PC-9 (cell line): ENCODE measurements around the gene NMRK2. TPM values are rescaled to one million over a fixed set of nuclear protein-coding genes. Genes with fewer than 3 reads are reported as not detected.

Experiments
- BruUV-seq: library from RNA; stranded (reverse); fragments of 400-500 nt; replicated peaks from 2 replicates; lab custom pipeline; 2021; lab: Mats Ljungman, UMichigan
- CTCF ChIA-PET: fragments of 300-600 bp; sonication (Branson Sonifier 250); formaldehyde crosslinking; loops from one replicate; lab custom pipeline; 2022; ENCODE audit warnings: antibody characterized with exemption; lab: Charles Lee
- POLR2A ChIA-PET: fragments of 300-600 bp; sonication (Branson Sonifier 250); formaldehyde crosslinking; loops from one replicate; lab custom pipeline; 2022; ENCODE audit warnings: antibody characterized with exemption; ENCODE audit not compliant: unreplicated experiment; lab: Charles Lee
- DNase-seq, 2 experiments: peaks; one replicate each; pipeline versions ENCODE4 v3.0.0 to v3.0.0-alpha.2; 2015 to 2022; ENCODE audit warnings: mixed read lengths in 1 of 2
- H2AFZ ChIP-seq: fragments of 200-600 bp; sonication (generic); 2 replicates; pipeline ENCODE4 v1.8.1; 2017; ENCODE audit warnings: antibody characterized with exemption
- H3F3A ChIP-seq: fragments of 200-600 bp; sonication (generic); 2 replicates; pipeline ENCODE4 v1.8.1; 2017; ENCODE audit warnings: antibody characterized with exemption, mild to moderate bottlenecking, low read depth; ENCODE audit not compliant: insufficient read depth
- H3K27ac ChIP-seq: fragments of 200-600 bp; sonication (generic); 2 replicates; pipeline ENCODE4 v1.6.1; 2016; ENCODE audit warnings: mixed run types
- H3K27me3 ChIP-seq: fragments of 200-600 bp; sonication (generic); 2 replicates; pipeline ENCODE4 v1.6.1; 2016; ENCODE audit warnings: low read depth, mixed run types; ENCODE audit not compliant: insufficient read depth
- H3K36me3 ChIP-seq: fragments of 200-600 bp; sonication (generic); 2 replicates; pipeline ENCODE4 v1.6.1; 2016; ENCODE audit warnings: low read depth, mixed run types
- H3K4me1 ChIP-seq: fragments of 200-600 bp; sonication (generic); replicated peaks from 2 replicates; pipeline ENCODE4 v1.6.1; 2016; ENCODE audit warnings: mixed run types; ENCODE audit not compliant: insufficient read depth
- H3K4me2 ChIP-seq: fragments of 200-600 bp; sonication (generic); 2 replicates; pipeline ENCODE4 v1.6.1; 2017; ENCODE audit warnings: mixed run types
- H3K4me3 ChIP-seq: fragments of 200-600 bp; sonication (generic); 2 replicates; pipeline ENCODE4 v1.6.1; 2016; ENCODE audit warnings: mixed run types
- H3K79me2 ChIP-seq: fragments of 200-600 bp; sonication (generic); 2 replicates; pipeline ENCODE4 v1.6.1; 2017; ENCODE audit warnings: low read depth, mixed run types
- H3K9me2 ChIP-seq: fragments of 200-600 bp; sonication (generic); 2 replicates; pipeline ENCODE4 v1.8.1; 2017; ENCODE audit warnings: mild to moderate bottlenecking; ENCODE audit not compliant: insufficient read depth
- H3K9me3 ChIP-seq: fragments of 200-600 bp; sonication (generic); 2 replicates; pipeline ENCODE4 v1.8.1; 2016; ENCODE audit warnings: low read depth; ENCODE audit not compliant: insufficient read depth
- H4K20me1 ChIP-seq: fragments of 200-600 bp; sonication (generic); 2 replicates; pipeline ENCODE4 v1.8.1; 2017; ENCODE audit not compliant: insufficient read depth
- EZH2 ChIP-seq: fragments of 200-600 bp; sonication (generic); IDR thresholded peaks from 2 replicates; pipeline ENCODE4 v1.8.0; 2017; ENCODE audit warnings: antibody characterized with exemption, low read depth
- intact Hi-C: fragments of 100-400 bp; cut with micrococcal nuclease; formaldehyde crosslinking; loops from one replicate; pipeline ENCODE4 v1.10.0; 2022; ENCODE audit not compliant: unreplicated experiment
- total RNA-seq: library from RNA; stranded (reverse); gene quantifications from 2 replicates; pipeline ENCODE4 v1.2.3, GENCODE V29; 2021
- TF ChIP-seq, protein P1 (sequence below): fragments of 200-600 bp; sonication (generic); conservative IDR thresholded peaks from 2 replicates; pipeline ENCODE4 v1.6.1; 2017; ENCODE audit warnings: mixed run types, antibody characterized with exemption, mild to moderate bottlenecking, moderate library complexity

Gene NMRK2
- total RNA-seq, 1 experiment from 2014 or later = not detected

DNA sequence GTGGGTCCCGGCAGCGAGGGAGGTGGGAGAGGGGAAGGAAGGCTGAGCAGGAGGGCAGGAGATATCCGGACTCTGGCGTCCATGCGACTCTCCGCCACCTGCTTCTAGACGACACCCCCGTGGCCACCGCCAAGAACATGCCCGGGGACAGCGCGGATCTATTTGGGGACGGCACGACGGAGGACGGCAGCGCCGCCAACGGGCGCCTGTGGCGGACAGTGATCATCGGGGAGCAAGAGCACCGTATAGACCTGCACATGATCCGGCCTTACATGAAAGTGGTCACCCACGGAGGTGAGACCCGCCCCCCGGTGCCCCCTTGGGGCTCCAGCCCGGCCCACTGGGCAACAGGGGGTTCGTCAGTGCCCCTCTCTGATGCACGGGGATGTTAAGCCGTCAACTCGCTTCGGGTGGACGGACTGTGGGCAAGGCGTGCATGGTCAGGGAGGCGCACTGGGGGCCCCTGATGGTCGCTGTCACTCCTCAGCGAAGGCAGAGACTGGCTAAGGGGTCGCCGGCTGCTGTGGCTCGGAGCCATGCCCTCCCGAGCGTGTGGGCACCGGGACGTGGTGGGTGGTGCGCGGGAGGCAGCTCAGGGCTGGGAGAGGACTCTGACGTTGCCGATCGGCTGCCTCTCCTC, 25.1 kb upstream of the NMRK2 start:
- H3K9me3 ChIP-seq = no peaks in the 10 kb centered on the region
- H3K9me2 ChIP-seq = no peaks in the 10 kb centered on the region
- no peak overlapping the region for H3K27ac ChIP-seq
- no peaks in the 10 kb centered on the region for H3F3A ChIP-seq
- H3K4me1 ChIP-seq = no peaks in the 10 kb centered on the region
- no peak for TF ChIP-seq EZH2
- TF ChIP-seq, protein P1, sequence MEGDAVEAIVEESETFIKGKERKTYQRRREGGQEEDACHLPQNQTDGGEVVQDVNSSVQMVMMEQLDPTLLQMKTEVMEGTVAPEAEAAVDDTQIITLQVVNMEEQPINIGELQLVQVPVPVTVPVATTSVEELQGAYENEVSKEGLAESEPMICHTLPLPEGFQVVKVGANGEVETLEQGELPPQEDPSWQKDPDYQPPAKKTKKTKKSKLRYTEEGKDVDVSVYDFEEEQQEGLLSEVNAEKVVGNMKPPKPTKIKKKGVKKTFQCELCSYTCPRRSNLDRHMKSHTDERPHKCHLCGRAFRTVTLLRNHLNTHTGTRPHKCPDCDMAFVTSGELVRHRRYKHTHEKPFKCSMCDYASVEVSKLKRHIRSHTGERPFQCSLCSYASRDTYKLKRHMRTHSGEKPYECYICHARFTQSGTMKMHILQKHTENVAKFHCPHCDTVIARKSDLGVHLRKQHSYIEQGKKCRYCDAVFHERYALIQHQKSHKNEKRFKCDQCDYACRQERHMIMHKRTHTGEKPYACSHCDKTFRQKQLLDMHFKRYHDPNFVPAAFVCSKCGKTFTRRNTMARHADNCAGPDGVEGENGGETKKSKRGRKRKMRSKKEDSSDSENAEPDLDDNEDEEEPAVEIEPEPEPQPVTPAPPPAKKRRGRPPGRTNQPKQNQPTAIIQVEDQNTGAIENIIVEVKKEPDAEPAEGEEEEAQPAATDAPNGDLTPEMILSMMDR = no peak
- H3K4me3 ChIP-seq = no peak overlapping the region
- no peak overlapping the region for H2AFZ ChIP-seq
- BruUV-seq = no TSS peak
- ChIA-PET POLR2A (no interaction called here), CTCF (no interaction called here)
- no peak overlapping the region for H3K4me2 ChIP-seq
- H3K79me2 ChIP-seq = no peaks in the 10 kb centered on the region
- intact Hi-C loops = no loop called here
- no peaks in the 10 kb centered on the region for H3K36me3 ChIP-seq
- peaks cover 29% of the 10 kb centered on the region for H3K27me3 ChIP-seq
- DNase-seq = no peak
- no peaks in the 10 kb centered on the region for H4K20me1 ChIP-seq

DNA sequence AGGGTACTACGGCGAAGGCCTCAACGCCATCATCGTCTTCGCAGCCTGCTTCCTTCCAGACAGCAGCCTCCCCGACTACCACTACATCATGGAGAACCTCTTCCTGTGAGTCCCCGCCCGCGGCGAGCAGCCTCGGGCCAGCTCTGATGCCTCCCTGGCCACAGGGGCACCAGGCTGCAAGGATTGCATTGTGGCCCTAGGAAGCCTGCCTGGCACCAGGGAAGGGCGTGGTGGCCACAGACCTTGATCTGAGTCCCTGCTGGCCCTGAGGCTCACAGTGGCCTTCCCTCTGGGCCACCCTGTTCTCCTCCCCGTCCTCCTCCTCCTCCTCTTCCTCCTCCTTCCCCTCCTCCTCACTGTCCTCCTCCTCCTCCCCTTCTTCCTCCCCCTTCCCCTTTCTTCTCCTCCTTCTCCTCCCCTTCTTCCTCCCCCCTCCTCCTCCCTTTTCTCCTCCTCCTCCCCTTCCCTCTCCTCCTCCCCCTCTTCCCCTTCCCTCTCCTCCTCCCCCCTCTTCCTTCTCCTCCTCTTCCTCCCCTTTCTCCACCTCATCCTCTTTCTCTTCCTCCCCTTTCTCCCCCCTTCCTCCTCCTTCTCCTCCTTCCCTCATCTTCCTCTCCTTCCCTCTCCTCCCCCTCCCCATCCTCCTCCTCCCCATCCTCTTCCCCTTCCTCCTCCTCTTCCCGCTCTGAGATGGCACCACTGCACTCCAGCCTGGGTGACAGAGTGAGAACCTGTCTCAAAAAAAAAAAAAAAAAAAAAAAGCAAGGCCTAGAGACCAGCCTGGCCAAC, 24.4 kb upstream of the NMRK2 start:
- no peak for DNase-seq
- no peaks in the 10 kb centered on the region for H3K79me2 ChIP-seq
- H3K9me2 ChIP-seq = no peaks in the 10 kb centered on the region
- H3K27ac ChIP-seq = no peak overlapping the region
- H3K36me3 ChIP-seq = no peaks in the 10 kb centered on the region
- POLR2A ChIA-PET = no interaction called here
- TF ChIP-seq, protein P1 = no peak
- no peak for TF ChIP-seq EZH2
- no peaks in the 10 kb centered on the region for H3K9me3 ChIP-seq
- CTCF ChIA-PET = no interaction called here
- peaks cover 23% of the 10 kb centered on the region for H3K27me3 ChIP-seq
- BruUV-seq = no TSS peak
- no peaks in the 10 kb centered on the region for H4K20me1 ChIP-seq
- intact Hi-C loops = no loop called here
- H3K4me2 ChIP-seq = no peak overlapping the region
- H2AFZ ChIP-seq = no peak overlapping the region
- no peak overlapping the region for H3K4me3 ChIP-seq
- no peaks in the 10 kb centered on the region for H3K4me1 ChIP-seq
- no peaks in the 10 kb centered on the region for H3F3A ChIP-seq

DNA sequence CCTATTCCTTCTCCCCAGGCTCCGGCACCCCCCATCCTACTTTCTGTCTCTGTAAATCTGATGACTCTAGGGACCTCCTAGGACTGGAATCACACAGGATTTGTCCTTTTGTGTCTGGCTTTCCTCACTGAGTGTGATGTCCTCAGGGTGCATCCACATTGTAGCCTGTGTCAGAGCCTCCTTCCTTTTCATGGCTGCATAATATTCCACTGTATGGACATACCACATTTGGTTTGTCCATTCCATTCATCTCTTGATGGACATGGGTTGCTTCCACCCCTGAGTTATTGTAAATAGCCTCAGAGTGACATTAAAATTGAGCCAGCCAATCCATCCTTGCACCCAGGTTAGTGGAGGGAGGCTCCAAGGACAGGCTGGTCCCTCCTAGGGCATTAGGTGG, 22.8 kb upstream of the NMRK2 start:
- Histone ChIP-seq H3K9me2 (no peaks in the 10 kb centered on the region), H3K4me1 (no peaks in the 10 kb centered on the region), H2AFZ (no peak overlapping the region), H3K27me3 (peaks cover 18% of the 10 kb centered on the region), H3K4me2 (no peak overlapping the region), H3K79me2 (no peaks in the 10 kb centered on the region), H3K27ac (no peak overlapping the region), H3K36me3 (no peaks in the 10 kb centered on the region), H3K9me3 (no peaks in the 10 kb centered on the region), H3K4me3 (no peak overlapping the region), H4K20me1 (no peaks in the 10 kb centered on the region), H3F3A (no peaks in the 10 kb centered on the region)
- TF ChIP-seq, protein P1 = no peak
- TF ChIP-seq EZH2 = no peak
- no TSS peak for BruUV-seq
- DNase-seq = no peak
- POLR2A ChIA-PET = no interaction called here
- intact Hi-C loops = no loop called here
- CTCF ChIA-PET = no interaction called here
